Epithelial cell of proximal tubule (primary cell): Measurements from ENCODE around the gene FOXO4. TPM values are rescaled to one million over a fixed set of nuclear protein-coding genes. Genes with fewer than 3 reads are reported as not detected.

ENCODE experiments used
- DNase-seq: peaks from one replicate; pipeline ENCODE4 v3.0.0-alpha.2; 2011; ENCODE audit warnings: low read depth
- H3K4me3 ChIP-seq: 2 replicates; pipeline ENCODE4 v1.5.1; 2011; ENCODE audit warnings: low read depth, mild to moderate bottlenecking, low read length
- CTCF ChIP-seq: conservative IDR thresholded peaks from 2 replicates; pipeline ENCODE4 v1.5.1; 2012; ENCODE audit warnings: low read depth, mild to moderate bottlenecking, low read length
- total RNA-seq: library from RNA; depleted of rRNA; stranded (reverse); fragments of >200 nt; gene quantifications from 2 replicates; pipeline ENCODE4 v1.2.3, GENCODE V29; 2015

The FOXO4 gene
- total RNA-seq, 1 donor from 2014 or later: 4.7 TPM

GRCh38 chrX:71067089-71067488, 28.6 kb upstream of the FOXO4 start:
- DNase-seq: no peak
- peak overlapping the region; percentile 73 for H3K4me3 ChIP-seq
- no peak for TF ChIP-seq CTCF

DNA sequence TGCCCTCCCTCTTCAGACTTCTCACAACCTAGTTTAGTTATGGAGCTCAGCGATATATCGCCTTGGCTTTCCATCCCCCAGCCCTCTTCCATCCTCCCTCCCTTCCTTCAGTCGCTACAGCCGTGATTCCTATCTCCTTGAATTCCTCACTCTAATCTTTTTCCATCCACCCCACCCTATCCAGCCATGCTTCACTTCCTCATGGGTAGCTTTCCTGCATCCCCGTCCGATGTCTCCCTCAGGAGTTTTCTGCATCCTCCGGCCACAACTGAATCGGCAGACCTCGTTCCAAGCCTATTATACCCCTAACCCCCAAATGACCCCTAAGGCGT, 28.0 kb upstream of the FOXO4 start:
- DNase-seq: no peak
- H3K4me3 ChIP-seq: peak overlapping the region; percentile 73
- no peak for TF ChIP-seq CTCF

DNA sequence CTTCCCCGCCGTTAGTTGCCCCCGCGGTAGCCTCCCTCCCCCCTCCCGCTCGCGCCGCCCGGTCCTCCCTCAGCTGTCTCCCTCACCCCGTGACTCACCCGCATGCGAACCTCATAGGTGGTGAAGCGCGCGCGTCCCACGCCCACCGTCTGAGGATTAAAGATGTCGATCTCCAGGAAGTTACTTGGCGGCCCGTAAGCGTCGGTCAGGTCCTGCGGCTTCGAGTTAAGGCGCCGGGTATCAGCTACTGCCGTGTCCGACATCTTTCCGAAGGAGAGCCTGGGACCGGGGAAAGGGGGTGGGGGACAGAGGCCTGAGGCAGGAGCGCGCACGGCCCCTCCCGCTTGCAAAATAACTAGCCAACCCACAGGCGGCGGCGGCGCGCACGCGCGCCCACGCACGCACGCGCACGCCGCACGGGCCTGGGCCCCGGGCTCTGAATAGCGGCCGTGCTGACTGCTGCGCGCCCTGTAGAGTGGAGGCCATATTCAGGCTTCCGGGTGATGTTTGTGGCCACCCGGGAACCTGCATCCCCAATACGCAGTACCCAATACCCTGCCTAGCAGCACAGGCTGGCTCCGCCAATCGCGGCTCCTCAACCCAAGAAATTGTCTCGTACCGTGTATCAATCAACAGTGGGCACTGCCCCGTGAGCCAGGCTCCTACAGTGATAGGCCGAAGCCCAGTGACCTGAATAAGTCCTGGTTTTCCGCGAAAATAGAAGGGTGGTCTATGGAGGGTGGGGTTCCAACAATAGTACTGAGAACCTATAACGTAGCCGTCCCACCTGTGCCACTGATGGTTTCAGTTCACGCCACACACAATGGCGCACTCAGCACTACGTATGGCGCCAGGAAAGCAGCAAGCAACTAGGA, 27.4 kb upstream of the FOXO4 start, which contains the start of gene SNX12:
Gene SNX12, minus strand, starts transcription at position 291 of the 875 bp plus-strand sequence. Its CDS starts 28 bp downstream, at position 263.
- DNase-seq: peak; percentile 74
- no peak for TF ChIP-seq CTCF
- peak within 1 kb of the TSS; percentile 73 for H3K4me3 ChIP-seq

GRCh38 chrX:71070531-71070930, 25.1 kb upstream of the FOXO4 start:
- DNase-seq: no peak
- H3K4me3 ChIP-seq: no peak overlapping the region
- no peak for TF ChIP-seq CTCF

- TF ChIP-seq CTCF: no peak
- DNase-seq: no peak
- H3K4me3 ChIP-seq: no peak overlapping the region
Observed at GRCh38 chrX:71081330-71082123, 14.1 kb upstream of the FOXO4 start.

DNA sequence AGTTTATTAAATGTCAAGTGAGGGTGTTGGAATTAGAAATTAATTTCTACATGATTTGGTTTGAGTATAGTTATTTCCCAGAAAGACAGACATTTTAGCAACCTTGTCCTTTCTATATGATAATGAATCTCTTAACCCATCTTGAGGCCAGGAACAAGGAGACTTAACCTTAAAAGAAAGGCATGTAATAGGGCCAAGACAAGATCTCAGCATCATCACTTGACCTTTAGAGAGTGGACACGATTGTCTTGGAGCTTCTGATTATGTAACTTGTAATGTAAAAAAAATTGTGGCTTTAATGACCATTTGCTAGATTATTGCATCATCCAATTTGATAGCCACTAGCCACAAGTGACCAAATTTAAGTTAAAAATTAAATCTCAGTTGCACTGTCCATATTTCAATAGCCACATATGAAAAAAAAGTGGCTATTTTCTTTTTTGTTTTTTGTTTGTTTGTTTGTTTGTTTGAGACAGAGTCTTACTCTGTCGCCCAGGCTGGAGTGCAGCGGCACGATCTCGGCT, 13.5 kb upstream of the FOXO4 start:
- no peak for DNase-seq
- TF ChIP-seq CTCF: no peak
- H3K4me3 ChIP-seq: no peak overlapping the region
